A549 treated with AZD9567 at 1 μM for 4 hours (cell line): ENCODE data around the gene SENP6. TPM values are rescaled to one million over a fixed set of nuclear protein-coding genes. Genes with fewer than 3 reads are reported as not detected.

Source experiments
- total RNA-seq: library from RNA; stranded (reverse); fragments of 200-300 nt; extraction: Qiagen RNA extraction; gene quantifications from 5 replicates; pipeline ENCODE4 v1.2.3, GENCODE V29; 2022; ENCODE audit not compliant: insufficient read depth

The SENP6 gene, protein sequence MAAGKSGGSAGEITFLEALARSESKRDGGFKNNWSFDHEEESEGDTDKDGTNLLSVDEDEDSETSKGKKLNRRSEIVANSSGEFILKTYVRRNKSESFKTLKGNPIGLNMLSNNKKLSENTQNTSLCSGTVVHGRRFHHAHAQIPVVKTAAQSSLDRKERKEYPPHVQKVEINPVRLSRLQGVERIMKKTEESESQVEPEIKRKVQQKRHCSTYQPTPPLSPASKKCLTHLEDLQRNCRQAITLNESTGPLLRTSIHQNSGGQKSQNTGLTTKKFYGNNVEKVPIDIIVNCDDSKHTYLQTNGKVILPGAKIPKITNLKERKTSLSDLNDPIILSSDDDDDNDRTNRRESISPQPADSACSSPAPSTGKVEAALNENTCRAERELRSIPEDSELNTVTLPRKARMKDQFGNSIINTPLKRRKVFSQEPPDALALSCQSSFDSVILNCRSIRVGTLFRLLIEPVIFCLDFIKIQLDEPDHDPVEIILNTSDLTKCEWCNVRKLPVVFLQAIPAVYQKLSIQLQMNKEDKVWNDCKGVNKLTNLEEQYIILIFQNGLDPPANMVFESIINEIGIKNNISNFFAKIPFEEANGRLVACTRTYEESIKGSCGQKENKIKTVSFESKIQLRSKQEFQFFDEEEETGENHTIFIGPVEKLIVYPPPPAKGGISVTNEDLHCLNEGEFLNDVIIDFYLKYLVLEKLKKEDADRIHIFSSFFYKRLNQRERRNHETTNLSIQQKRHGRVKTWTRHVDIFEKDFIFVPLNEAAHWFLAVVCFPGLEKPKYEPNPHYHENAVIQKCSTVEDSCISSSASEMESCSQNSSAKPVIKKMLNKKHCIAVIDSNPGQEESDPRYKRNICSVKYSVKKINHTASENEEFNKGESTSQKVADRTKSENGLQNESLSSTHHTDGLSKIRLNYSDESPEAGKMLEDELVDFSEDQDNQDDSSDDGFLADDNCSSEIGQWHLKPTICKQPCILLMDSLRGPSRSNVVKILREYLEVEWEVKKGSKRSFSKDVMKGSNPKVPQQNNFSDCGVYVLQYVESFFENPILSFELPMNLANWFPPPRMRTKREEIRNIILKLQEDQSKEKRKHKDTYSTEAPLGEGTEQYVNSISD
- 26.5 to 43.9 TPM (median 30.2 TPM) in 5 replicates for total RNA-seq

DNA sequence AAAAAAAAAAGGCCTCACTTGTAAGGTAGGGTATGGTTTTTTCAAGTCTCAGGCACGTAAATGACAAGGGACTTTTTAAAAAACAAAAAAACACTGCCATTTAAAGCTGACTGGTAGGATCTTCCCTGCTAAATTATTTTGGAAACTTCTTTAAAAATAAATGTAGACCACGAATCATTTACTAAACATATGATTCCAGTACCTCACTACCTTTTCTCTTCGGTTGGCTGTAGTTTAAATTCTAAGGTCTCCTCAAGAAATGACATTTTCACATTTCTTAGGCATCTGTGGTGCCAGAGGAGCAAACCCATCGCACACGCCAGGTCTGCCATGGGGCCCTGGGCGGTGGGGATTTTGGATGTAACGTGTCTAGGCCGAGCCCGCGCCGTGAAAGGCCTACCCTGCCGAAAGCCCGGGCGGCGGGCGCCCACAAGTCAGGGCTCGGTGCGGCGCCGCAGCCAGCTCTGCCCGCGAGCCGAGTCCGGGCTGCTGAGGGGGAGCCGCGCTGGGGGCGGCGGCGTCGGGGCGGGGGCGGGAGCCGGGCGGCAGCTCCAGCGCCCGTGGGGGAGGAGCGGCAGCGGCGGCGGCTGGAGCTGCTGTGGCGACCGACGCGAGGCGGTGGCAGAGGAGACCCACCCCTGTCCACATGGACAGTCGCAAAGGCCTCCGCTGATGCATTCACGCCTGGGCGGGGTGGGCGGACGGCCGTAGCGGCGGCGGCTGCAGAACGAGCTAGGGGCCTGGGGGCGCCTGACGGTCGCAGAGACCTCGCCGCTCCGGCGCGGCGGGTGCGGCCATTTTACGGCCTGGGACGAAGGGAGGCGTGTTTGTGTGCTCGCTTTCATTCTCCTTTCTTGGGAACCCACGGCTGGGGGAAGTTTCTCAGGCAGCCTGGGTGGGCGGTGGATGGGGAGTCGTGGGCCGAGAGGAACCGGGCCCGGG is at the start of gene SENP6:
Gene SENP6 (plus strand): TSS at position 577 of the 942 bp plus-strand sequence. CDS start 645 bp downstream, outside the sequence.

DNA sequence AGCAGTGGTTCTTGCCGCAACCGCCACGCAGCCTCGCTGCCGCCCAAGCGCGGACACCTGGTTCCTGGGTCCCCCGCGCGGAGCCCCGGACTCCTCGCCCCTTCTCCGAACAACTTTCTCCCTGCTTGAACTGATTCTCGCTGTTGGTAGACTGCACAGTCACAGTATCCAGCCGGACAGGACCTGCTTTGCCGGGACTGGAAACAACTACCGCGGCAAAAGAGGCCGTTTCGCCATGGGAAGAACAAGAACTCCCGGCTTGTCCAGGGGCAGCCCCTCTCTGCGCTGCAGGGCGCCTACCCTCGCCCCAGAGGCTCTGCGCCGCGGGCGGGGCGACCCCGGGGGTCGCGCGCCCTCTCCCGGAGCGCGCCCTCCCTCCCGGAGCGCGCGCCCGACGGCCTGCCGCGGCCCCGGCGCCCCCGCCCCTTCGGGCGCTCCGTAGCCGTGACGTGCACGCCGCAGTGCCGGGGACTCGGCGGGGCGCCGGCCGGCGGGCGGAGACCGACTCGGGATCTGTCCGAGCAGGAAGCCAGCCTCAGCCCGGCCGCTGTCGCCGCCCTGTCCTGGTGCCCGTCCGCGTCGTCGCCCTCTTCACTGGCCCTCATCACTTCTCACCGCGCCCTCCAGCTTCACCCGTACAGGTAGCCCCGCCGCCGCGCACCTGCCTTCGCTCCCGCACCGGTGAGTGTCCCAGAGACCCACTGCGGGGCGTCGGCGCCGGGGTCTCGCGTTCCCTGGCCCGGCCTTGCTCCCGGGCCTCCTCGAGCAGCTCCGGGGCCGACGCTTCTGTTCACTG is 147.3 kb downstream of the SENP6 start, which contains the start of gene MYO6:
Gene MYO6 (plus strand): TSS at position 497 of the 796 bp plus-strand sequence. CDS start 68,309 bp downstream, outside the sequence.

Other genes with a start within 250 kb of the SENP6 start
- gene FILIP1, start 108.1 kb upstream of the SENP6 start, total RNA-seq, result 0.15 to 1.0 TPM (median 0.20 TPM) in 5 replicates
- gene MYO6, start 147.4 kb downstream of the SENP6 start, total RNA-seq, result 5.1 to 17.5 TPM (median 7.4 TPM) in 5 replicates